ENCODE results near the gene MAG. TPM values are rescaled to one million over a fixed set of nuclear protein-coding genes. Genes with fewer than 3 reads are reported as not detected.
A peak's percentile ranks its signal among the peaks of the same experiment; 100 is the strongest.

The MAG gene
- total RNA-seq, 1 experiment from 2014 or later, result not detected

GRCh38 chr19:35314031-35314430 is 22.1 kb downstream of the MAG start:
- no peak for DNase-seq (ENCODE audit: extremely low read depth, low read depth)

- DNase-seq (ENCODE audit: extremely low read depth, low read depth), result no peak
Observed at GRCh38 chr19:35314858-35315470, 23.0 kb downstream of the MAG start.

- no peak for DNase-seq (ENCODE audit: extremely low read depth, low read depth)
Observed at GRCh38 chr19:35315883-35316282, 23.9 kb downstream of the MAG start.

- no peak for DNase-seq (ENCODE audit: extremely low read depth, low read depth)
Observed at GRCh38 chr19:35316560-35316959, 24.6 kb downstream of the MAG start.

- DNase-seq (ENCODE audit: extremely low read depth, low read depth), result no peak
Observed at GRCh38 chr19:35317464-35318043, 25.6 kb downstream of the MAG start.

GRCh38 chr19:35318679-35319448 is 26.9 kb downstream of the MAG start:
- DNase-seq (ENCODE audit: extremely low read depth, low read depth), result peak; percentile 14

- no peak for DNase-seq (ENCODE audit: extremely low read depth, low read depth)
Observed at GRCh38 chr19:35320065-35320713, 28.2 kb downstream of the MAG start.

GRCh38 chr19:35321291-35321690 is 29.3 kb downstream of the MAG start:
- no peak for DNase-seq (ENCODE audit: extremely low read depth, low read depth)

- DNase-seq (ENCODE audit: extremely low read depth, low read depth), result no peak
Observed at GRCh38 chr19:35322014-35322413, 30.1 kb downstream of the MAG start.

- DNase-seq (ENCODE audit: extremely low read depth, low read depth), result no peak
Observed at GRCh38 chr19:35327642-35328041, 35.7 kb downstream of the MAG start.

GRCh38 chr19:35328851-35329285 is 36.9 kb downstream of the MAG start, which contains the start of gene CD22:
Gene CD22 (plus strand): TSS chr19:35329187. CDS start chr19:35332041, 2,854 bp downstream.
- no peak for DNase-seq (ENCODE audit: extremely low read depth, low read depth)

- DNase-seq (ENCODE audit: extremely low read depth, low read depth), result no peak
Observed at GRCh38 chr19:35329323-35329722, 37.4 kb downstream of the MAG start.

- DNase-seq (ENCODE audit: extremely low read depth, low read depth), result no peak
Observed at GRCh38 chr19:35330475-35330874, 38.5 kb downstream of the MAG start.

- no peak for DNase-seq (ENCODE audit: extremely low read depth, low read depth)
Observed at GRCh38 chr19:35331551-35332214, 39.7 kb downstream of the MAG start.

GRCh38 chr19:35332817-35333216 is 40.9 kb downstream of the MAG start:
- no peak for DNase-seq (ENCODE audit: extremely low read depth, low read depth)

- no peak for DNase-seq (ENCODE audit: extremely low read depth, low read depth)
Observed at GRCh38 chr19:35334144-35334753, 42.3 kb downstream of the MAG start.

GRCh38 chr19:35336166-35336955 is 44.4 kb downstream of the MAG start:
- DNase-seq (ENCODE audit: extremely low read depth, low read depth), result no peak

GRCh38 chr19:35337097-35337983 is 45.4 kb downstream of the MAG start:
- DNase-seq (ENCODE audit: extremely low read depth, low read depth), result no peak

GRCh38 chr19:35337984-35338296 is 46.0 kb downstream of the MAG start:
- DNase-seq (ENCODE audit: extremely low read depth, low read depth), result no peak
